ENCODE data around the gene BHMT2. TPM values are rescaled to one million over a fixed set of nuclear protein-coding genes. Genes with fewer than 3 reads are reported as not detected.

The BHMT2 gene
- total and polyA plus RNA-seq, 10 of the 15 experiments (the other 5 are each of a cell fraction or from before 2014, with no cell fraction given), result not detected

DNA sequence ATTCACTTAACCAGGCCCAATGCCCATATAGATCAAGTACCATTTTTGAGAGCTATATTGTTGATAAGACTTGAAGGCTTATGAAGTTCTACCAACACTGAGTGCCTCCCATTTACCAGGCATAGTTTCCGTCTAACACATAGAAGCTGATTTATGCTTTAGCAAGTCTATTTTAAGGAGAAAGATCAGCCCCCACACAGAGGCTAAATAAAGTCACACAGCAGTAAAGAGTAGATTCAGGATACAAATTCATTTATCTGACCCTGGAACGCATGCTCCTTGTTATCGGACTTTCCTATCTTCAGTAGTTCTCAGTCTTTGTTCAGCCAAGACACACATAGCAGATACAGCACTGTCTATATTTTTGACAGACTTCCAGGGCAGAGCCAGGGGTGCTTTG lies 34.3 kb upstream of the BHMT2 start:
- Histone ChIP-seq H2AFZ (ENCODE audit: control insufficient read depth, low read depth, low read length) (no peak overlapping the region), H3K9me3 (replicated peaks; ENCODE audit: control insufficient read depth, insufficient read depth, low read length) (no peaks in the 10 kb centered on the region; the same call in 2 of the 3 replicates), H3K4me3 (no peak overlapping the region), H3K9ac (ENCODE audit: control insufficient read depth, insufficient read depth, low read length) (no peak overlapping the region), H3K36me3 (ENCODE audit: control insufficient read depth in 2 of 2, insufficient read depth in 2 of 2, low read length in 1 of 2) (no peaks in the 10 kb centered on the region), H4K20me1 (ENCODE audit: control insufficient read depth, insufficient read depth) (no peaks in the 10 kb centered on the region), H3K4me1 (ENCODE audit: control insufficient read depth, insufficient read depth, low read length) (no peaks in the 10 kb centered on the region), H3K27me3 (replicated peaks in 1 of 2; ENCODE audit: control insufficient read depth in 2 of 2, insufficient read depth in 2 of 2, low read length in 1 of 2) (no peaks in the 10 kb centered on the region), H3K79me2 (ENCODE audit: control insufficient read depth, insufficient read depth, low read length) (no peaks in the 10 kb centered on the region), H3K4me2 (ENCODE audit: control insufficient read depth, insufficient read depth) (no peak overlapping the region), H3K27ac (ENCODE audit: control insufficient read depth, insufficient read depth) (no peak overlapping the region)
- DNase-seq (ENCODE audit: low read depth, low spot score) (no peak), ATAC-seq (no peak), FAIRE-seq (no peak)
- ChIA-PET CTCF (interaction anchor here (1.0 to 3.6 kb wide), 2 partner anchors 11 to 15 kb away, joined by 3 to 23 read pairs; no protein-coding TSS in a partner anchor), POLR2A (interaction anchor here (0.7 kb wide), 1 partner anchor 1169 kb away, joined by 4 read pairs; no protein-coding TSS in a partner anchor), SMC1A (ENCODE audit: uncharacterized antibody, unreplicated experiment) (interaction anchor here (0.9 to 1.3 kb wide), 2 partner anchors 10 to 14 kb away, joined by 3 to 5 read pairs; no protein-coding TSS in a partner anchor), RAD21 (ENCODE audit: unreplicated experiment) (no interaction called here)
- intact Hi-C loops (cut with micrococcal nuclease; ENCODE audit: unreplicated experiment) (no loop called here), in situ Hi-C loops (cut with MboI) (no loop called here)
- 92% methylated on average over 3 of the region's 3 CpGs for WGBS (ENCODE audit: insufficient coverage, insufficient replicate concordance, low lambda C conversion rate, missing lambda C conversion rate)
- BruUV-seq (replicated peaks), result no TSS peak
- TF ChIP-seq PAX5 (IDR thresholded peaks at IDR 0.05; ENCODE audit: borderline replicate concordance, low read depth, low read length) (no peak), CHD4 (IDR thresholded peaks at IDR 0.05) (no peak), NFXL1 (IDR thresholded peaks at IDR 0.05; ENCODE audit: borderline replicate concordance) (no peak), NFYB (IDR thresholded peaks at IDR 0.05; ENCODE audit: insufficient read depth, low read depth, low read length) (no peak), E2F8 (IDR thresholded peaks at IDR 0.05; ENCODE audit: low read depth, partially characterized antibody) (no peak), BCL11A (IDR thresholded peaks at IDR 0.05; ENCODE audit: low read depth, low read length) (no peak), CBFB (IDR thresholded peaks at IDR 0.05; ENCODE audit: low read depth) (no peak), RB1 (IDR thresholded peaks at IDR 0.05; ENCODE audit: borderline replicate concordance) (no peak), KAT2A (conservative IDR thresholded peaks at IDR 0.05; ENCODE audit: control insufficient read depth, low read depth, low read length) (no peak), WRNIP1 (IDR thresholded peaks at IDR 0.05; ENCODE audit: borderline replicate concordance, low read depth, low read length) (no peak), SUPT20H (IDR thresholded peaks at IDR 0.05; ENCODE audit: borderline replicate concordance, control insufficient read depth, low read depth, low read length) (no peak), ZNF687 (IDR thresholded peaks at IDR 0.05) (no peak)

All from GM12878 (cell line).